H1 (cell line): Measurements from ENCODE around the gene SHC3. TPM values are rescaled to one million over a fixed set of nuclear protein-coding genes. Genes with fewer than 3 reads are reported as not detected.

Experiments
- CTCF ChIA-PET: fragments of 300-600 bp; sonication (Branson Sonifier 250); formaldehyde crosslinking; loops from one replicate; lab custom pipeline; 2021; ENCODE audit not compliant: partially characterized antibody; lab: Charles Lee
- POLR2A ChIA-PET: fragments of 300-600 bp; sonication (Branson Sonifier 250); formaldehyde crosslinking; loops from one replicate; lab custom pipeline; 2021; ENCODE audit warnings: inconsistent platforms; ENCODE audit not compliant: partially characterized antibody; lab: Charles Lee
- DNase-seq, 2 experiments: peaks; one replicate each; pipeline versions ENCODE4 v3.0.0 to v3.0.0-alpha.2; 2010 to 2022; ENCODE audit warnings: low spot score in 2 of 2, low read depth in 1 of 2, mixed read lengths in 1 of 2
- FAIRE-seq: peaks from 2 replicates; lab custom pipeline; 2011; peaks lifted over from hg19 to GRCh38; lab: Jason Lieb, UNC
- H2AFZ ChIP-seq: 2 replicates; pipeline ENCODE4 v1.8.1; 2012; ENCODE audit warnings: low read length, inconsistent platforms
- H2AK5ac ChIP-seq: 2 replicates; pipeline ENCODE4 v1.6.1; 2013; ENCODE audit warnings: low read depth, low read length
- H2BK120ac ChIP-seq: replicated peaks from 2 replicates; pipeline ENCODE3; 2013; ENCODE audit warnings: low read depth, low read length, inconsistent platforms
- H2BK12ac ChIP-seq: 2 replicates; pipeline ENCODE4 v1.6.1; 2013; ENCODE audit warnings: low read depth, low read length
- H2BK15ac ChIP-seq: 2 replicates; pipeline ENCODE4 v1.6.1; 2013; ENCODE audit warnings: low read length
- H2BK20ac ChIP-seq: 2 replicates; pipeline ENCODE4 v1.6.1; 2013; ENCODE audit warnings: low read length
- H2BK5ac ChIP-seq: 2 replicates; pipeline ENCODE4 v1.6.1; 2013; ENCODE audit warnings: low read depth, low read length
- H3K14ac ChIP-seq: 2 replicates; pipeline ENCODE4 v1.6.1; 2013; ENCODE audit warnings: inconsistent platforms; ENCODE audit not compliant: insufficient read length
- H3K18ac ChIP-seq: 2 replicates; pipeline ENCODE4 v1.6.1; 2013; ENCODE audit warnings: low read length; ENCODE audit errors: extremely low read depth
- H3K23ac ChIP-seq: 2 replicates; pipeline ENCODE4 v1.6.1; 2013; ENCODE audit warnings: inconsistent platforms; ENCODE audit not compliant: insufficient read length
- H3K23me2 ChIP-seq: 2 replicates; pipeline ENCODE4 v1.6.1; 2013; ENCODE audit warnings: low read depth, low read length
- H3K27ac ChIP-seq: 2 replicates; pipeline ENCODE4 v1.6.1; 2011; ENCODE audit warnings: low read depth, low read length, inconsistent platforms
- H3K27me3 ChIP-seq, 4 experiments: replicated peaks in 1 of 4; 1 replicate in 1 of 4; 2 replicates in 3 of 4; pipeline versions ENCODE4 v1.6.1 to v1.8.1; 2011 to 2013; ENCODE audit warnings: low read length in 3 of 4, mild to moderate bottlenecking in 3 of 4, inconsistent platforms in 2 of 4, mixed read lengths in 2 of 4, moderate library complexity in 1 of 4; ENCODE audit not compliant: control insufficient read depth in 3 of 4, insufficient read depth in 3 of 4; ENCODE audit errors: extremely low read depth in 1 of 4
- H3K36me3 ChIP-seq, 4 experiments: 2 replicates each; pipeline versions ENCODE4 v1.6.1 to v1.8.1; 2011 to 2013; ENCODE audit warnings: mild to moderate bottlenecking in 4 of 4, low read length in 3 of 4, moderate library complexity in 2 of 4, control low read depth in 1 of 4, inconsistent platforms in 1 of 4; ENCODE audit not compliant: insufficient read depth in 4 of 4, control insufficient read depth in 2 of 4
- H3K4ac ChIP-seq: replicated peaks from 2 replicates; pipeline ENCODE3; 2013; ENCODE audit warnings: low read length, low read depth, mixed read lengths, inconsistent platforms; ENCODE audit not compliant: insufficient read length
- H3K4me1 ChIP-seq, 4 experiments: replicated peaks in 1 of 4; 1 replicate in 1 of 4; 2 replicates in 3 of 4; pipeline versions ENCODE4 v1.6.1 to v1.8.1; 2011 to 2013; ENCODE audit warnings: low read length in 3 of 4, inconsistent platforms in 2 of 4, mixed read lengths in 1 of 4; ENCODE audit not compliant: insufficient read depth in 4 of 4, control insufficient read depth in 3 of 4
- H3K4me2 ChIP-seq, 2 experiments: 2 replicates each; pipeline versions ENCODE4 v1.6.1 to v1.8.1; 2011 to 2013; ENCODE audit warnings: low read depth in 2 of 2, low read length in 2 of 2, control low read depth in 1 of 2, inconsistent platforms in 1 of 2, mild to moderate bottlenecking in 1 of 2; ENCODE audit not compliant: insufficient read depth in 1 of 2
- H3K4me3 ChIP-seq, 4 experiments: fragments of 200-600, 300-600 bp in 1 of 4; sonication (generic), shearing (Covaris generic), sonication (Bioruptor Twin) in 1 of 4; 2 replicates each; pipeline versions ENCODE4 v1.5.1 to v1.8.1; 2011 to 2016; ENCODE audit warnings: low read length in 4 of 4, low read depth in 3 of 4, control low read depth in 2 of 4, inconsistent platforms in 2 of 4, mild to moderate bottlenecking in 2 of 4, mixed read lengths in 1 of 4, moderate library complexity in 1 of 4; ENCODE audit not compliant: insufficient read depth in 2 of 4; ENCODE audit errors: extremely low read depth in 1 of 4
- H3K56ac ChIP-seq: replicated peaks from 2 replicates; pipeline ENCODE3; 2013; ENCODE audit warnings: low read depth, mild to moderate bottlenecking, mixed read lengths, low read length, inconsistent platforms; ENCODE audit not compliant: insufficient read length
- H3K79me1 ChIP-seq: 2 replicates; pipeline ENCODE4 v1.6.1; 2013; ENCODE audit warnings: low read depth, low read length, control low read depth
- H3K79me2 ChIP-seq, 2 experiments: 2 replicates each; pipeline versions ENCODE4 v1.6.1 to v1.8.1; 2012 to 2013; ENCODE audit warnings: low read length in 2 of 2, mild to moderate bottlenecking in 2 of 2, inconsistent platforms in 1 of 2; ENCODE audit not compliant: insufficient read depth in 2 of 2, control insufficient read depth in 1 of 2
- H3K9ac ChIP-seq, 4 experiments: replicated peaks in 1 of 4; 1 replicate in 1 of 4; 2 replicates in 3 of 4; pipeline versions ENCODE4 v1.6.1 to v1.8.1; 2011 to 2013; ENCODE audit warnings: low read depth in 3 of 4, low read length in 3 of 4, control low read depth in 2 of 4, mild to moderate bottlenecking in 2 of 4, moderate library complexity in 2 of 4, inconsistent platforms in 1 of 4; ENCODE audit errors: extremely low read depth in 1 of 4
- H3K9me3 ChIP-seq, 2 experiments: 2 replicates each; pipeline versions ENCODE4 v1.6.1 to v1.8.1; 2012 to 2013; ENCODE audit warnings: mild to moderate bottlenecking in 2 of 2, moderate library complexity in 2 of 2, control low read depth in 1 of 2, inconsistent platforms in 1 of 2, low read depth in 1 of 2, low read length in 1 of 2, mixed read lengths in 1 of 2; ENCODE audit not compliant: insufficient read depth in 2 of 2
- H4K20me1 ChIP-seq, 2 experiments: replicated peaks in 1 of 2; 2 replicates each; pipeline versions ENCODE3 to v1.8.1; 2011 to 2013; ENCODE audit warnings: inconsistent platforms in 2 of 2, low read length in 2 of 2, mild to moderate bottlenecking in 1 of 2; ENCODE audit not compliant: insufficient read depth in 2 of 2, control insufficient read depth in 1 of 2
- H4K5ac ChIP-seq: 2 replicates; pipeline ENCODE4 v1.6.1; 2013; ENCODE audit warnings: low read length, low read depth, mixed read lengths, inconsistent platforms; ENCODE audit not compliant: insufficient read length
- H4K8ac ChIP-seq: 2 replicates; pipeline ENCODE4 v1.8.0; 2013; ENCODE audit warnings: mild to moderate bottlenecking, moderate library complexity, low read length, inconsistent platforms; ENCODE audit not compliant: insufficient read depth; ENCODE audit errors: extremely low read depth
- H4K91ac ChIP-seq: replicated peaks from 2 replicates; pipeline ENCODE3; 2013; ENCODE audit warnings: low read length, mixed read lengths, inconsistent platforms; ENCODE audit not compliant: insufficient read length
- CEBPB ChIP-seq: IDR thresholded peaks from 2 replicates; pipeline ENCODE4 v1.6.1; 2012; ENCODE audit warnings: low read depth, low read length
- EZH2 ChIP-seq: fragments of 200-600 bp; sonication (generic); IDR thresholded peaks from 2 replicates; pipeline ENCODE4 v1.7.1; 2012; ENCODE audit warnings: low read depth, mild to moderate bottlenecking, moderate library complexity, low read length, inconsistent platforms; ENCODE audit not compliant: severe bottlenecking
- FOSL1 ChIP-seq: IDR thresholded peaks from 2 replicates; pipeline ENCODE4 v1.6.1; 2011; ENCODE audit warnings: mild to moderate bottlenecking, low read depth, low read length, moderate library complexity; ENCODE audit not compliant: insufficient read depth
- HDAC2 ChIP-seq, 2 experiments: fragments of 300-600 bp in 1 of 2; sonication (generic) in 1 of 2; IDR thresholded peaks; 2 replicates each; pipeline ENCODE4 v1.6.1; 2011 to 2012; ENCODE audit warnings: low read depth in 2 of 2, low read length in 2 of 2, mild to moderate bottlenecking in 2 of 2, moderate library complexity in 2 of 2, borderline replicate concordance in 1 of 2, inconsistent platforms in 1 of 2
- RAD21 ChIP-seq, 2 experiments: IDR thresholded peaks in 1 of 2; conservative IDR thresholded peaks in 1 of 2; 2 replicates each; pipeline ENCODE4 v1.6.1; 2011; ENCODE audit warnings: low read depth in 2 of 2, low read length in 2 of 2, improper control_type of control experiment in 1 of 2, inconsistent platforms in 1 of 2, mild to moderate bottlenecking in 1 of 2, moderate library complexity in 1 of 2
- SIN3A ChIP-seq, 2 experiments: IDR thresholded peaks in 1 of 2; conservative IDR thresholded peaks in 1 of 2; 2 replicates each; pipeline ENCODE4 v1.6.1; 2011 to 2012; ENCODE audit warnings: low read length in 2 of 2, improper control_type of control experiment in 1 of 2, low read depth in 1 of 2, mild to moderate bottlenecking in 1 of 2
- WGBS, 2 experiments: shearing (Covaris generic) in 1 of 2; methylation state at CpG; one replicate each; pipeline versions ENCODE4 v1.1.6 to v1.1.7; 2013 to 2015; ENCODE audit warnings: low lambda C conversion rate in 2 of 2, mixed read lengths in 2 of 2, inconsistent platforms in 1 of 2, low coverage in 1 of 2, missing lambda C conversion rate in 1 of 2; ENCODE audit not compliant: insufficient replicate concordance in 2 of 2, insufficient coverage in 1 of 2, insufficient read length in 1 of 2; ENCODE audit errors: extremely low coverage in 1 of 2, missing lambda C conversion rate in 1 of 2; 5-methylcytosine and 5-hydroxymethylcytosine counted together
- polyA plus RNA-seq, 7 experiments: library from polyadenylated mRNA; depleted of rRNA in 3 of 7; stranded (reverse) in 5 of 7; unstranded in 2 of 7; fragments of >200 nt in 5 of 7; fragments of 200-250 nt in 2 of 7; gene quantifications; 1 replicate in 5 of 7; 2 replicates in 1 of 7; 4 replicates in 1 of 7; pipeline versions ENCODE4 v1.2.1 to v1.2.3, GENCODE V29; 2011 to 2013; ENCODE audit warnings: missing spikeins in 2 of 7, mixed read lengths in 2 of 7
- total RNA-seq: library from RNA; stranded (reverse); fragmentation: NEBNext Ultra II Directional; extraction: Animal tissue kit (Norgen Biotek cat#: 25700); gene quantifications from 2 replicates; pipeline ENCODE4 v1.2.1, GENCODE V29; 2021
- TF ChIP-seq, protein P1 (sequence below): IDR thresholded peaks from 2 replicates; pipeline ENCODE4 v1.6.1; 2012; ENCODE audit warnings: inconsistent platforms

The SHC3 gene
- total and polyA plus RNA-seq, 2 of the 8 experiments (the other 6 are each of a cell fraction or from before 2014, with no cell fraction given), result 1.4 to 7.1 TPM

GRCh38 chr9:89006267-89006666, 172.4 kb downstream of the SHC3 start:
- Histone ChIP-seq H3K4ac (no peak overlapping the region), H2BK5ac (no peak overlapping the region), H3K4me3 (no peak overlapping the region), H4K20me1 (peaks cover 0 to 6% of the 10 kb centered on the region in 2 experiments), H4K91ac (no peak overlapping the region), H3K9me3 (no peaks in the 10 kb centered on the region), H3K4me2 (no peak overlapping the region), H2BK15ac (no peak overlapping the region), H3K23ac (no peak overlapping the region), H3K56ac (no peak overlapping the region), H4K5ac (no peak overlapping the region), H3K9ac (no peak overlapping the region), H2BK12ac (no peak overlapping the region), H3K23me2 (no peaks in the 10 kb centered on the region), H2BK120ac (no peak overlapping the region), H3K4me1 (peaks cover 0 to 9% (median 4%) of the 10 kb centered on the region in 4 experiments; a peak in 5 of 7 replicates), H2AFZ (no peak overlapping the region), H3K79me2 (no peaks in the 10 kb centered on the region), H3K36me3 (peaks cover 0 to 7% (median 0%) of the 10 kb centered on the region in 4 experiments; a peak in 1 of 8 replicates), H3K27me3 (no peaks in the 10 kb centered on the region), H4K8ac (no peak overlapping the region), H3K79me1 (no peaks in the 10 kb centered on the region), H2AK5ac (no peak overlapping the region), H2BK20ac (no peak overlapping the region), H3K18ac (no peak overlapping the region), H3K14ac (no peak overlapping the region), H3K27ac (no peak overlapping the region)
- FAIRE-seq (no peak), DNase-seq (no peak)
- WGBS, 2 experiments, result 80% methylated on average over 2 of the region's 2 CpGs; no CpG with 5 or more reads in 1 of the 2 experiments
- TF ChIP-seq CEBPB (no peak), SIN3A (conservative IDR thresholded peaks at IDR 0.05 in 1 of 2, IDR thresholded peaks at IDR 0.05 in 1 of 2; ENCODE audit: low read depth in 1 of 2, low read length in 2 of 2) (no peak), RAD21 (IDR thresholded peaks at IDR 0.05 in 1 of 2, conservative IDR thresholded peaks at IDR 0.05 in 1 of 2; ENCODE audit: low read depth in 2 of 2, low read length in 2 of 2) (no peak), EZH2 (no peak), FOSL1 (no peak), HDAC2 (IDR thresholded peaks at IDR 0.05; ENCODE audit: borderline replicate concordance in 1 of 2, low read depth in 2 of 2, low read length in 2 of 2) (no peak)
- TF ChIP-seq, protein P1, sequence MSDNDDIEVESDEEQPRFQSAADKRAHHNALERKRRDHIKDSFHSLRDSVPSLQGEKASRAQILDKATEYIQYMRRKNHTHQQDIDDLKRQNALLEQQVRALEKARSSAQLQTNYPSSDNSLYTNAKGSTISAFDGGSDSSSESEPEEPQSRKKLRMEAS, result no peak
- CTCF ChIA-PET, result interaction anchor here (1.5 kb wide), 1 partner anchor 42 kb away, joined by 3 read pairs; no protein-coding TSS in a partner anchor
- POLR2A ChIA-PET, result interaction anchor here (0.7 kb wide), 1 partner anchor 356 kb away, joined by 3 read pairs; no protein-coding TSS in a partner anchor
